PC-9 (cell line): Measurements from ENCODE around the gene GSTCD. TPM values are rescaled to one million over a fixed set of nuclear protein-coding genes. Genes with fewer than 3 reads are reported as not detected.

ENCODE experiments used
- BruUV-seq: library from RNA; stranded (reverse); fragments of 400-500 nt; replicated peaks from 2 replicates; lab custom pipeline; 2021; lab: Mats Ljungman, UMichigan
- CTCF ChIA-PET: fragments of 300-600 bp; sonication (Branson Sonifier 250); formaldehyde crosslinking; loops from one replicate; lab custom pipeline; 2022; ENCODE audit warnings: antibody characterized with exemption; lab: Charles Lee
- POLR2A ChIA-PET: fragments of 300-600 bp; sonication (Branson Sonifier 250); formaldehyde crosslinking; loops from one replicate; lab custom pipeline; 2022; ENCODE audit warnings: antibody characterized with exemption; ENCODE audit not compliant: unreplicated experiment; lab: Charles Lee
- DNase-seq, 2 experiments: peaks; one replicate each; pipeline versions ENCODE4 v3.0.0 to v3.0.0-alpha.2; 2015 to 2022; ENCODE audit warnings: mixed read lengths in 1 of 2
- H2AFZ ChIP-seq: fragments of 200-600 bp; sonication (generic); 2 replicates; pipeline ENCODE4 v1.8.1; 2017; ENCODE audit warnings: antibody characterized with exemption
- H3F3A ChIP-seq: fragments of 200-600 bp; sonication (generic); 2 replicates; pipeline ENCODE4 v1.8.1; 2017; ENCODE audit warnings: antibody characterized with exemption, mild to moderate bottlenecking, low read depth; ENCODE audit not compliant: insufficient read depth
- H3K27ac ChIP-seq: fragments of 200-600 bp; sonication (generic); 2 replicates; pipeline ENCODE4 v1.6.1; 2016; ENCODE audit warnings: mixed run types
- H3K27me3 ChIP-seq: fragments of 200-600 bp; sonication (generic); 2 replicates; pipeline ENCODE4 v1.6.1; 2016; ENCODE audit warnings: low read depth, mixed run types; ENCODE audit not compliant: insufficient read depth
- H3K36me3 ChIP-seq: fragments of 200-600 bp; sonication (generic); 2 replicates; pipeline ENCODE4 v1.6.1; 2016; ENCODE audit warnings: low read depth, mixed run types
- H3K4me1 ChIP-seq: fragments of 200-600 bp; sonication (generic); replicated peaks from 2 replicates; pipeline ENCODE4 v1.6.1; 2016; ENCODE audit warnings: mixed run types; ENCODE audit not compliant: insufficient read depth
- H3K4me2 ChIP-seq: fragments of 200-600 bp; sonication (generic); 2 replicates; pipeline ENCODE4 v1.6.1; 2017; ENCODE audit warnings: mixed run types
- H3K4me3 ChIP-seq: fragments of 200-600 bp; sonication (generic); 2 replicates; pipeline ENCODE4 v1.6.1; 2016; ENCODE audit warnings: mixed run types
- H3K79me2 ChIP-seq: fragments of 200-600 bp; sonication (generic); 2 replicates; pipeline ENCODE4 v1.6.1; 2017; ENCODE audit warnings: low read depth, mixed run types
- H3K9me2 ChIP-seq: fragments of 200-600 bp; sonication (generic); 2 replicates; pipeline ENCODE4 v1.8.1; 2017; ENCODE audit warnings: mild to moderate bottlenecking; ENCODE audit not compliant: insufficient read depth
- H3K9me3 ChIP-seq: fragments of 200-600 bp; sonication (generic); 2 replicates; pipeline ENCODE4 v1.8.1; 2016; ENCODE audit warnings: low read depth; ENCODE audit not compliant: insufficient read depth
- H4K20me1 ChIP-seq: fragments of 200-600 bp; sonication (generic); 2 replicates; pipeline ENCODE4 v1.8.1; 2017; ENCODE audit not compliant: insufficient read depth
- CTCF ChIP-seq: fragments of 200-600 bp; sonication (generic); conservative IDR thresholded peaks from 2 replicates; pipeline ENCODE4 v1.6.1; 2017; ENCODE audit warnings: mixed run types, antibody characterized with exemption, mild to moderate bottlenecking, moderate library complexity
- EZH2 ChIP-seq: fragments of 200-600 bp; sonication (generic); IDR thresholded peaks from 2 replicates; pipeline ENCODE4 v1.8.0; 2017; ENCODE audit warnings: antibody characterized with exemption, low read depth
- intact Hi-C: fragments of 100-400 bp; cut with micrococcal nuclease; formaldehyde crosslinking; loops from one replicate; pipeline ENCODE4 v1.10.0; 2022; ENCODE audit not compliant: unreplicated experiment
- total RNA-seq: library from RNA; stranded (reverse); gene quantifications from 2 replicates; pipeline ENCODE4 v1.2.3, GENCODE V29; 2021

The GSTCD gene
- total RNA-seq, 1 experiment from 2014 or later = 11.4 TPM

- no peaks in the 10 kb centered on the region for H3K4me1 ChIP-seq
- TF ChIP-seq EZH2 (no peak), CTCF (no peak)
- H3K36me3 ChIP-seq = no peaks in the 10 kb centered on the region
- no peaks in the 10 kb centered on the region for H3K79me2 ChIP-seq
- H3F3A ChIP-seq = no peaks in the 10 kb centered on the region
- CTCF ChIA-PET = no interaction called here
- no TSS peak for BruUV-seq
- H4K20me1 ChIP-seq = no peaks in the 10 kb centered on the region
- no peaks in the 10 kb centered on the region for H3K27me3 ChIP-seq
- intact Hi-C loops = no loop called here
- H3K9me2 ChIP-seq = no peaks in the 10 kb centered on the region
- POLR2A ChIA-PET = no interaction called here
- no peak overlapping the region for H3K4me3 ChIP-seq
- no peak overlapping the region for H3K27ac ChIP-seq
- no peak overlapping the region for H3K4me2 ChIP-seq
- H2AFZ ChIP-seq = no peak overlapping the region
- DNase-seq = no peak
- H3K9me3 ChIP-seq = no peaks in the 10 kb centered on the region
Observed at GRCh38 chr4:105815701-105816100, 107.1 kb downstream of the GSTCD start.

GRCh38 chr4:105822061-105822460 is 113.5 kb downstream of the GSTCD start:
- no peaks in the 10 kb centered on the region for H3K4me1 ChIP-seq
- H3K4me2 ChIP-seq = no peak overlapping the region
- no peak overlapping the region for H3K4me3 ChIP-seq
- no peak overlapping the region for H2AFZ ChIP-seq
- ChIA-PET POLR2A (no interaction called here), CTCF (no interaction called here)
- H4K20me1 ChIP-seq = no peaks in the 10 kb centered on the region
- no peak for DNase-seq
- H3K27me3 ChIP-seq = no peaks in the 10 kb centered on the region
- no peaks in the 10 kb centered on the region for H3K9me3 ChIP-seq
- BruUV-seq = no TSS peak
- no peaks in the 10 kb centered on the region for H3K9me2 ChIP-seq
- H3F3A ChIP-seq = no peaks in the 10 kb centered on the region
- no peaks in the 10 kb centered on the region for H3K36me3 ChIP-seq
- no peaks in the 10 kb centered on the region for H3K79me2 ChIP-seq
- TF ChIP-seq EZH2 (no peak), CTCF (no peak)
- no peak overlapping the region for H3K27ac ChIP-seq
- intact Hi-C loops = no loop called here

- POLR2A ChIA-PET = no interaction called here
- DNase-seq = no peak
Observed at GRCh38 chr4:105828074-105828473, 119.5 kb downstream of the GSTCD start.

More at GRCh38 chr4:105828074-105828473, 119.5 kb downstream of the GSTCD start:
- Histone ChIP-seq H3F3A (no peaks in the 10 kb centered on the region), H4K20me1 (no peaks in the 10 kb centered on the region), H3K9me2 (no peaks in the 10 kb centered on the region), H3K36me3 (no peaks in the 10 kb centered on the region), H3K27ac (no peak overlapping the region), H3K4me3 (no peak overlapping the region), H3K27me3 (no peaks in the 10 kb centered on the region), H3K79me2 (no peaks in the 10 kb centered on the region), H3K4me2 (no peak overlapping the region), H3K4me1 (no peaks in the 10 kb centered on the region), H2AFZ (no peak overlapping the region), H3K9me3 (no peaks in the 10 kb centered on the region)
- no TSS peak for BruUV-seq
- TF ChIP-seq EZH2 (no peak), CTCF (no peak)
- intact Hi-C loops = no loop called here
- CTCF ChIA-PET = no interaction called here
